GM18951 (cell line): ENCODE results near the gene AKAP13.
"Not testable (repeated sequence)": the region's sequence is repeated elsewhere in the genome, so short reads cannot be mapped to it uniquely, and the experiment has no call there.

ENCODE experiments used
- POLR2A ChIP-seq: IDR thresholded peaks from 4 replicates; pipeline ENCODE4 v1.6.1; 2011; ENCODE audit warnings: mild to moderate bottlenecking; ENCODE audit not compliant: insufficient read length, insufficient read depth; ENCODE audit errors: extremely low read depth
- in situ Hi-C: fragments of 300-500 bp; cut with MboI; formaldehyde crosslinking; loops from one replicate; pipeline ENCODE4 v1.12.0; 2022; ENCODE audit warnings: low sequenced_read_pairs, mixed read lengths, inconsistent platforms; ENCODE audit not compliant: unreplicated experiment

Gene AKAP13

DNA sequence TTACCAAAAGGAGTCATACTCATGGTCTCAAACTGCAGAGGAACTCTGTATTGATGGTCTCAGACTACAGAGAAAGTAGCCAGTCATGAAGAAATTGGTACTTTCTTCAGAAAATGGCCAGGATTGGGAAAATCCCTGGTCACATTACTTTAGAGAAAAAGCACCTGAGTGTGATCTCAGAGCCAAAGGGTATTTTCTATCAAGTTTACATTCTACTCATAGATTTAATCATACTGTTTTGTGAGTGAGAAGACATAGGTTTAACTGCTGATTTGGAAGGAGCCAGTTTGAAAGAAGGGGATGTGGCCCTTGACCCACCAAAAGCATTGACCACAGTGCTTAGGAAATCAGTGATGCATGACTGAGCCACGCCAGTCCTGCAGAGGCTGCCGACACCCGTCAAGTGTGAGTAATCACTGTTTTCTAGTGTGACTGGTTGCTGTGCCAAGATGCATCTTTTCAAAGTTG is 203.6 kb downstream of the AKAP13 start:
- in situ Hi-C loops, result no loop called here
- no peak for TF ChIP-seq POLR2A

DNA sequence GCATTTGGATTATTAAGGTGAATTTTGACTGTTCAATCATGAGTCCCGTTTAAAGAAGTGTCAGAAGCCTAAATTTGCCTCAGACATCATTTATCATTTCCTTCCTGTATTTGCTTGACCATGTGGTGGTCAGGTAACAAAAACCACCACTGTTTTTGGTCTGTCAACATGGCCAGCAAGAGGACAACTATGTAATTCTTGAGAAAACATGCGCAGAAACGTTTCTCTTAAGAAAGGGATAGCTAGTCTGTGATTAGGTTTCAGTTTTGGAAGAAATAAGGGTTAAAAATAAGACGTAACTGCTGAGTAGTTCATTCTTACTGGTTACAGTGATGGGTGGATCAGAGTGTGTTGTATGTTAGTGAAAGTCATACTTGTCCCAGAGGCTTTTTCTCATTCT is 204.5 kb downstream of the AKAP13 start:
- no peak for TF ChIP-seq POLR2A
- in situ Hi-C loops, result no loop called here

DNA sequence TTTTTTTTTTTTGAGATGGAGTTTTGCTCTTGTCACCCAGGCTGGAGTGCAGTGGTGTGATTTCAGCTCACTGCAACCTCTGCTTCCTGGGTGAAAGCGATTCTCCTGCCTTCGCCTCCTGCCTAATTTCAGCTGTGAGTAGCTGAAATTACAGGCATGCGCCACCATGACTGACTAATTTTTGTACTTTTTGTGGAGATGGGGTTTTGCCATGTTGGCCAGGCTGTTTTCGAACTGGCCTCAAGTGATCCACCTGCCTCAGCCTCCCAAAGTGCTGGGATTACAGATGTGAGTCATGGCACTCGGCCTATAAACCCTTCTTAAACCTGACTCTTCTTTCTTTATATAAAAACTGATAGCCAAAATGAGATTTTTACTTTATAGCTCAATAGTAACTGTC is 205.8 kb downstream of the AKAP13 start:
- in situ Hi-C loops, result not testable (repeated sequence)

DNA sequence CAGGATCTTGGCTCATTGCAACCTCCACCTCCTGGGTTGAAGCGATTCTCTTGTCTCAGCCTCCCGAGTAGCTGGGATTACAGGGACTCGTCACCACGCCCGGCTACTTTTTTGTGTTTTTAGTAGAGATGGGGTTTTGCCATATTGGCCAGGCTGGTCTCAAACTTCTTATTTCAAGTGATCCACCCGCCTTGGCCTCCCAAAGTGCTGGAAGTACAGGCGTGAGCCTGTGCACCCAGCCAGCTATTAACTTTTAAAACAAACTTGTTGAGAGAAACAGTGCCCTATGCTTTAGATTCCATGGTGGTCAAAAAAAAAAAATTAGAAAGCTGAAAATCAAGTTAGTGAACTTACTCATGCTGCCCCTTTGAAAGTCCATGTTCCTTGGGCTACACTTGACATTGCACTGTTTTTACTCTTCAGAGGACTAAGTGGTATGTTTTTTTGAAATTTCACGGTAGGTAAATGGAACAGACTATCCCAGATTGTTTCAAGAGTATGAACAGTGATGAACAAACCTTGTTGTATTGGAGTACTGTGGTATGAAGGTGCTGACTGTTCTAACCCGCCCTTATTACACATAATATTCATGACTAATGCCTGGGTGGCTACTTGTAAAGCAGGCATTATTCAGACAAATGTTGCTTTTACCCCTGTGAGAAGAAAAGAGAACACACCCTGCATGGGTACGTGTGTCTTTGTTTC is 207.5 kb downstream of the AKAP13 start:
- TF ChIP-seq POLR2A, result no peak
- in situ Hi-C loops, result no loop called here

DNA sequence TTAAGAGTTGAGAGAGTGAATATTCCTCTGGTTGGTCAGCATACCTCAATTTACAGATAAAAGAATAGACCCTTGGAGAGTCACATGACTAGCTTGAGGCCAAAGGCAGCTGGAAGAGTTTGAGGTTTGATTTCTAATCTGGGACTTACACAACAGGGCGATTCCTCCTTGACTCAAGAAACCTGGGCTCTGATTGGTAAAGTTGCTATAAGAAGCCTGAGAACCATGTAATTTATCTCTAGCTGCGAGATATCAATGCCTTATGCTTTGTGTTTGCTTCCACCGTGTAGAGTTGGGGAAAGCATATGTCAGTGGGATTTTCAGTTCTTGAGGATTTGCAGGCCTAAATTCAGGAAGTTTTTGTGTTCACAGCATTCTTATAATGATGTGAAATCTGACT is 208.3 kb downstream of the AKAP13 start:
- in situ Hi-C loops, result no loop called here
- no peak for TF ChIP-seq POLR2A

DNA sequence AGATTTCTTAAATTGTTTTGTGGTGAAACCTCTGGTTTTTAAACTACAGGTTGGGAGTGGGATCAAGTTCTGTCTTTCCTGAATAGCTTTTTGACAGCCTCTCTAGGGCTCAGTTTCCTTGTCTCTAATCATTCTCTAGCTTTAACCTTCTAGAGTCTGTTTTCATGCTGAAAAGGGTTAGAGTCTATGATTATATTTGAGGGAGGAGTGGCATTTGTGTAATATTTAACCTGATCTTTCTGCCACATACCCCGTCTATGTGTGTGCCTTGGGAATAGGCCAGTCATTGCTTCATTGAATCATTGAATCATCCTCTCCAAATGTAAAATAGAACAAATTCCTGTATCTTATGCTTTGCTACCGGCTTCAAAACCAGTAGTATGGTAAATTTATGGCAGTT is 209.4 kb downstream of the AKAP13 start:
- TF ChIP-seq POLR2A, result no peak
- in situ Hi-C loops, result no loop called here

DNA sequence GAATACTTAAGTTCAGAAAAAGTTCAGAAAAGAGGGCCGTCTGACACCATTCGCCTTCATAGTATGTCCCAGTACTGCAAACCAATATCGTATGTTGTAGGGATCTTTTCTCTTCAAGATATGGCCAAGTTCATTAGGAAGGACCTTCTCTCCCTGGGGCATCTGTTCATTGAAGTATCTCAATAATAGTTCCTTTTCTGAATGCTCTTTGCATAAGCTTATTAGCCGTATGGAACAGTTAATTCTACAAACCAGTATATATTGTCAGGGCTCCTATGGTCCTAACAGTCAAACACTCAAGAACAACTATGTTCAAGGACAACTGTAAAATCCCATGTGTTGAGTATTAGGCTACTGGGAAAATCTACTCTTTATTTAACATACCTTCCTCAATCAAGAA is 211.2 kb downstream of the AKAP13 start:
- in situ Hi-C loops, result no loop called here
- TF ChIP-seq POLR2A, result no peak

DNA sequence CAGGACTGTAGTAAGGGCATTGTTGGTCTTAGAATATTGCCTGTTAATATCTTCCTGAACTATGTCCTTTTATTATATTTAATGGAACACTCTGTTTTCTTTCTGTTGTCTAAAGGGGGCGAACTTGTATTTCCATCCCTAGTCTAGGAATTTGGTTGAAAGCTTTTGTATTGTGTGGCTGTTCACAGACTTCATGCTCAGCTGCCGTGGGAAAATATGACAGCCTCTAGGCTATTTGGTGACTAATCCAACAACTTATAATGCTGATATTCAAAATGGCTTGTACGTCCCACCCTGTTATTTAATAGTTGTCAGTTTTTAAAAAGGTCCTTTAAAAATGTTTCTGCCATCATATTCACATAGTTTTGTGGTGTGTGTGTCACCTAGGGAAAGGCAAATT is 211.7 kb downstream of the AKAP13 start:
- TF ChIP-seq POLR2A, result no peak
- in situ Hi-C loops, result no loop called here

DNA sequence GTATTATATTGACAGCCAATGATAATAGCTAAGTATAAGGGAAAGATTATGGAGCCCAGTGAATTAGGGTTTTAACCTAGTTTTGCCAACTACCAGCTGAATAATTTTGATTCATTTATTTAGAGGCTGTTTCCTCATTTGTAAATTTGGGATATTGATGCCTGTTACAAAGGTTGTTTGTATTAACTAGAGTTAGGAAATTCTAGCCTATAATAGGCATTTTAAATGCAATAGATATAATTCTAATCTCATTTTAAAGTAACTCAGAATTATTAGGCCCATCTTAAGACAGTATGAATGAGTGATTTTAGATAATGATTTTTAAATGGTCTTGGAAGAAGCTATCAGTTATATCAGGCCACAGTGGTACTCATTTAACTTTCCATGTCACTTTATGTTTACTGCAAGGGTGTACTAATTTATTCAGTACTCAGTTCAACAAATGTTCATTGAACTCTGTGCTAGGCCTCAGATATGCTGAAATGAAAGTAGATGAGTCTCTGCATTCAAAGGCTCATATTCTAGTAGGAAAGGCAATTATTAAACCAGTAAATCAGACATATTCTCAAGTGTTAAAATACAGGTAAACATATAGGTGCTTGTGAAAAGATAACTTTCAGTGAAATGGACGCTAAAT is 213.5 kb downstream of the AKAP13 start:
- in situ Hi-C loops, result no loop called here
- no peak for TF ChIP-seq POLR2A

DNA sequence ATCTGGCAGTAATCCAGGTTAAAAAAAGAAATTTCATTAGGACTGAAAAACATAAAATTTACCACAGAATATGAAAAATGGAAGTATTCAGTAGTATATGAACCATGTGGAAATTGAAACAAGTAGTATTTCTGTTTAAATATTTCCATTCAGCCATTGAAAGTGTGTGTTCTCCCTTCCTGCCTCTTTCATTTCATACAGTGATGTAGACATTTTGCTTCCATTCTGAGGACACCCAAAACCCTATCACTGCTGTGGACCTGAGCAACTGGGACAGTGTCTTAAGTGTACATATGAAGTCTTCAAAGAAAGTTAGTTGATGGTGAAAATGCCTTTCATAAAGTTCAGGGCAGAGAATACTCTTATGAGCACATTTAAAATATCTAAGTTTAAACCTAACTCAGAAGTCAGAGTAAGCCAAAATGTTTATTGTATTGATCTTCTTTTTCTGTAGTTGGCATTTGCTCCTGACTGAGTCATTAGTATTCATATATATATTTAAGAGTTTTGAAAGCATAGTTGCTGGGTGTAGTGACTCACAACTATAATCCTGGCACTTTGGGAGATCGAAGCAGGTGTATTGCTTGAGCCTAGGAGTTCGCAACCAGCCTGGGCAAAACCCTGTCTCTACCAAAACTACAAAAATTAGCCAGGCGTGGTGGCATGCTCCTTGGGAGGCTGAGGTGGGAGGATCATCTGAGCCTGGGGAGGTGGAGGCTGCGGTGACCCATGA is 215.6 kb downstream of the AKAP13 start:
- in situ Hi-C loops, result no loop called here
- no peak for TF ChIP-seq POLR2A

DNA sequence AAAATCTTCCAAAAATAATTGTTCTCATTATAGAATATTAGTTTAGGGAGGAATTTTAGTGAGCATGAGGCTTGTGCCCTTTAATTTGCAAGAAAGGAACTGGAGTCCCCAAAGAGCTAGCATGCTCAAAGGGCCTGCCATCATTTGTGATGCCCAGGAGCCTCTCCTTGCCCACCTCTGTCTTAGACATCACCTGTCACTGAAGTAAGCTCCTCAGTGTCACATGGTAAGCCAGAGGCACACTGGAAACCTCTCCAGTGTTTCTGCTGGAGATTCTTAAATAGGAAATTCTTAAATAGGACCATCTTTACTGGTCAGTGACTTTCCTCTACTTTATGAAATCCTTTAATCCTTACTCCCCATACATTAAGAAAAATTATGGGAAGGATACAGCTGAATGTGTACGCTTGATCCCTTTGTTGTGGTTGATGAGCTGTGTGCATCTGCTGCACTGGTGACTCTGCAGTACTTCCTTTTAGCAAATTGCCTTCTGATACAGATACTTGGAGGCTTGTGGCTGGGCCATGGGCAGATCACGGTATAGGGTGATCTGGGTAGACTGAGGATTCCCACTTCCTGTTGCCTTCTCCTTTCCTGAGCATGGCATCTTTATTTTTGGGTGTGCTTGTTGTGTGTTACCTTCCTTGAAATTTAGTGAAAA is 216.9 kb downstream of the AKAP13 start:
- in situ Hi-C loops, result no loop called here
- no peak for TF ChIP-seq POLR2A

DNA sequence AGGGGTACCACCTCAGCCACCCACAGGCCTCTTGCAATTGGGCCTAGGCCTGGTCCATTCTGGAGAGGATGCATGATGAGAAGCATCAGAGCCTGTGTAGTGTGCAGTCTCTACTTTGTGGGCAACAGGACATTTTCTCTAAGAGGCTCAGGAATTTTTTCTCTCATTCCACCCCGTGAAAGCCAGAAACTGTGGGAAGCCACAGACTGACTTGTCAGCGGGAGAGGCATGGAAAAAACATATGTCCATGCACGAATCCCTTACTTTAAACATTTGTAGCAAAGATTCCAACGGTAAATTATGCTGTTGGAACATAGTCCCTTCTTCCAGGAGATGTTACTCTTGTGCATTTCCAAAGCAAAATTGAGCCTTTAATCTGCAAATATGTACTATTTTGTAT is 217.8 kb downstream of the AKAP13 start:
- in situ Hi-C loops, result no loop called here
- no peak for TF ChIP-seq POLR2A

DNA sequence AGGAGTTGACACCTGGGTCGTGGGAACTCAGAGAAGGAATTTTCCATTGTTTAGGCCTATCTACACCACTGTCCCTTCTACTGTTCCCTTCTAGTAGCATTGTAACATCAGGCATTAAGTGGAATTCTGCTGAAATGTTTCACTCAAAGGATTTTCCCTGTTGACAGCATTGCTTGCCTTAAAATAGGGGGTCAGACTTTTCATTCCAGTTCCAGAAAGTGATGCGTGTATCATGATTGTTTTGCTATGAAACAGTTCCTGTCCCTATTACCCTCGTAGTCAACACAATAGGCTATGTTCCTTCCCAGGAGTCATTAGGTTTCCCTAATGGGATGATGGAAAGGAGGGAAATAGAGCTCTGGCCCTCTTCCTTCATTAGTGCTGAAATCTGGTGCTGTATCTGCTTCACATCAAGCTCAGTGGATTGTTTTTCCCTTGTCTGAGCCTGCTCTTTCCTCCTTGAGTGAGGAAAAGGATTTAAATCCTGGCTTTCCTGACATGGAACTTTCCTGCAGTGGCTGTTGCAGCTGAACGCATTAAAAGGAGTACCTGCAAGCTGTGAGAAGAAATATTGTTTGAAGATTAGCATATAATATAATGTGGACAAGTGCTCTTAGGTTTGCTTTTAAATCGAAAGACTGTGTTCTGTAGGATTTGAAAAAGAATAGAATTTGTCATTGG is 218.5 kb downstream of the AKAP13 start:
- in situ Hi-C loops, result no loop called here
- TF ChIP-seq POLR2A, result no peak
